WI38 (cell line): ENCODE measurements around the gene ACTR1B.
"Not testable (repeated sequence)": the region's sequence is repeated elsewhere in the genome, so short reads cannot be mapped to it uniquely, and the experiment has no call there.

ENCODE experiments used
- H3K4me3 ChIP-seq: 2 replicates; pipeline ENCODE4 v1.5.1; 2011; ENCODE audit warnings: low read depth, mild to moderate bottlenecking, control low read depth, low read length
- CTCF ChIP-seq: IDR thresholded peaks from 2 replicates; pipeline ENCODE4 v1.5.1; 2012; ENCODE audit warnings: low read depth, mild to moderate bottlenecking, control low read depth, low read length

The ACTR1B gene

GRCh38 chr2:97653473-97653872, 10.4 kb downstream of the ACTR1B start:
- no peak overlapping the region for H3K4me3 ChIP-seq
- no peak for TF ChIP-seq CTCF

GRCh38 chr2:97651114-97651513, 12.7 kb downstream of the ACTR1B start:
- no peak for TF ChIP-seq CTCF
- H3K4me3 ChIP-seq: no peak overlapping the region

- H3K4me3 ChIP-seq: peak overlapping the region; percentile 92
These were observed 16.9 kb downstream of the ACTR1B start for GRCh38 chr2:97646977-97647376.

GRCh38 chr2:97645695-97646629, 17.9 kb downstream of the ACTR1B start, which contains the start of gene COX5B:
Gene COX5B (plus strand): TSS chr2:97646062. CDS start chr2:97646087, 25 bp downstream.
- TF ChIP-seq CTCF: no peak

More at GRCh38 chr2:97646977-97647376, 16.9 kb downstream of the ACTR1B start:
- no peak for TF ChIP-seq CTCF

GRCh38 chr2:97645112-97645694, 18.6 kb downstream of the ACTR1B start:
- TF ChIP-seq CTCF: no peak
- H3K4me3 ChIP-seq: peak overlapping the region; percentile 92

More at GRCh38 chr2:97645695-97646629, 17.9 kb downstream of the ACTR1B start, which contains the start of gene COX5B:
- peak within 1 kb of the TSS; percentile 92 for H3K4me3 ChIP-seq

GRCh38 chr2:97644023-97644717, 19.7 kb downstream of the ACTR1B start:
- no peak overlapping the region for H3K4me3 ChIP-seq

GRCh38 chr2:97626049-97626430, 37.8 kb downstream of the ACTR1B start:
- H3K4me3 ChIP-seq: not testable (repeated sequence)

More at GRCh38 chr2:97644023-97644717, 19.7 kb downstream of the ACTR1B start:
- TF ChIP-seq CTCF: no peak

GRCh38 chr2:97625354-97626048, 38.3 kb downstream of the ACTR1B start:
- H3K4me3 ChIP-seq: not testable (repeated sequence)

- not testable (repeated sequence) for H3K4me3 ChIP-seq
These were observed 40.9 kb downstream of the ACTR1B start for GRCh38 chr2:97622976-97623375.

GRCh38 chr2:97620492-97620891, 43.4 kb downstream of the ACTR1B start:
- H3K4me3 ChIP-seq: not testable (repeated sequence)
